GM21423 (cell line): Measurements from ENCODE around the gene PDZK1IP1.
"Not testable (repeated sequence)": the region's sequence is repeated elsewhere in the genome, so short reads cannot be mapped to it uniquely, and the experiment has no call there.

Source experiments
- ATAC-seq: cut with Tn5 transposase; IDR thresholded peaks from one replicate; pipeline ENCODE4 v1.9.1; 2021; ENCODE audit warnings: mild to moderate bottlenecking, moderate library complexity; ENCODE audit not compliant: unreplicated experiment

Gene PDZK1IP1

GRCh38 chr1:47143654-47144053, 46.2 kb downstream of the PDZK1IP1 start:
- ATAC-seq = not testable (repeated sequence)

DNA sequence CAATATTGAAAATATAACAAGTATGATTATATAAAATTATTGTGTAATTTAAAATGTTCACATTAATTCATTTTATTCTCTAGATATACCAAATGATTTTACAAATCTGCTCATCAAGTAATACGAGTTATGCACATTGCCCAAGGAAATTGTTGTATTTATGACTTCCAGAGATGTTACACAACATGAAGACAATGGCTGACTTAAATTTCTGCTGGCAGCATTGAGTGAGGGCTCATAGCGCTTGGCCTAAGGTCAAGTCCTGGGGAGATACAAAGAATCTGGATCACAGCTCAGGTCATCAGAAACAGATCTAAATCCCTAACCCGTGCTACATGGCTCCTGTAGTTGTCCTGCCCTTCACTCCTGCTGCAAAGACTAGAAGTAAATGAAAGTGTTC, 49.5 kb downstream of the PDZK1IP1 start:
- ATAC-seq = not testable (repeated sequence)

GRCh38 chr1:47137925-47138615, 51.8 kb downstream of the PDZK1IP1 start:
- no peak for ATAC-seq

- ATAC-seq = no peak
Observed at GRCh38 chr1:47137198-47137597, 52.6 kb downstream of the PDZK1IP1 start, which contains the start of gene CYP4A22. TSS of gene CYP4A22 (plus strand) at chr1:47137441. CDS start at chr1:47137486, 45 bp downstream.
